H1 (cell line): ENCODE results near the gene ATF7IP. TPM values are rescaled to one million over a fixed set of nuclear protein-coding genes. Genes with fewer than 3 reads are reported as not detected.

Experiments
- BCL11A ChIP-seq, 2 experiments: IDR thresholded peaks; one replicate each; pipeline ENCODE4 v1.6.1; 2011; ENCODE audit warnings: low read depth in 2 of 2, low read length in 2 of 2, mild to moderate bottlenecking in 2 of 2
- CHD1 ChIP-seq: IDR thresholded peaks from 2 replicates; pipeline ENCODE4 v1.6.1; 2012; ENCODE audit warnings: low read depth, low read length, improper control_type of control experiment
- ZNF274 ChIP-seq: IDR thresholded peaks from 2 replicates; pipeline ENCODE4 v1.7.0; 2012; ENCODE audit warnings: low read length, borderline replicate concordance; ENCODE audit errors: extremely low read depth
- polyA plus RNA-seq, 7 experiments: library from polyadenylated mRNA; depleted of rRNA in 3 of 7; stranded (reverse) in 5 of 7; unstranded in 2 of 7; fragments of >200 nt in 5 of 7; fragments of 200-250 nt in 2 of 7; gene quantifications; 1 replicate in 5 of 7; 2 replicates in 1 of 7; 4 replicates in 1 of 7; pipeline versions ENCODE4 v1.2.1 to v1.2.3, GENCODE V29; 2011 to 2013; ENCODE audit warnings: missing spikeins in 2 of 7, mixed read lengths in 2 of 7
- total RNA-seq: library from RNA; stranded (reverse); fragmentation: NEBNext Ultra II Directional; extraction: Animal tissue kit (Norgen Biotek cat#: 25700); gene quantifications from 2 replicates; pipeline ENCODE4 v1.2.1, GENCODE V29; 2021
- TF ChIP-seq, protein P1 (sequence below), 3 experiments: IDR thresholded peaks; 1 replicate in 2 of 3; 2 replicates in 1 of 3; pipeline versions ENCODE4 v1.5.1 to v1.6.1; 2011; ENCODE audit warnings: low read length in 3 of 3, mild to moderate bottlenecking in 3 of 3, inconsistent platforms in 2 of 3, low read depth in 1 of 3, moderate library complexity in 1 of 3; ENCODE audit not compliant: insufficient read depth in 1 of 3; ENCODE audit errors: control extremely low read depth in 1 of 3
- TF ChIP-seq, protein P2 (sequence below): fragments of 300-600 bp; sonication (generic); IDR thresholded peaks from 2 replicates; pipeline ENCODE4 v1.7.1; 2012; ENCODE audit warnings: low read length, moderate library complexity, mild to moderate bottlenecking, inconsistent platforms; ENCODE audit not compliant: insufficient replicate concordance

Gene ATF7IP
- total and polyA plus RNA-seq, 2 of the 8 experiments (the other 6 are each of a cell fraction or from before 2014, with no cell fraction given) = 34.2 to 148 TPM

DNA sequence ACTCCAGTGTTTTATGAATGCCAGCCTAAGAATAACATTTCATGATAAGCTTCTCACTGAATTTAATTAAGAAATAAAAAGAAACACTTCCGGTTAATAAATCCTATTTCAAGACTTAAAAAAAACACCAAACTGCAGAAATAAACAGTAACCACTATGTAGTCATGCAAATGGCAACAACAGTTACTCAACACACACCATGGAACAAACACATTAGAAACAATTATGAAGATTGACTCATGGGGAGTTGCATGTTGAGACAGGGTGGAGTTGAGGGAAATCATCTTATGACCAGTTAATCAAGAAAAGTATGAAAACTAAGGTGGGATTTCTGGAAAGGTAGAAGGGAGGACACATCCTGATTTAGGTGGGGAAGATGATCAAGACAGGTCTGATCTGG lies 149.5 kb downstream of the ATF7IP start (continued):
- TF ChIP-seq, protein P1, sequence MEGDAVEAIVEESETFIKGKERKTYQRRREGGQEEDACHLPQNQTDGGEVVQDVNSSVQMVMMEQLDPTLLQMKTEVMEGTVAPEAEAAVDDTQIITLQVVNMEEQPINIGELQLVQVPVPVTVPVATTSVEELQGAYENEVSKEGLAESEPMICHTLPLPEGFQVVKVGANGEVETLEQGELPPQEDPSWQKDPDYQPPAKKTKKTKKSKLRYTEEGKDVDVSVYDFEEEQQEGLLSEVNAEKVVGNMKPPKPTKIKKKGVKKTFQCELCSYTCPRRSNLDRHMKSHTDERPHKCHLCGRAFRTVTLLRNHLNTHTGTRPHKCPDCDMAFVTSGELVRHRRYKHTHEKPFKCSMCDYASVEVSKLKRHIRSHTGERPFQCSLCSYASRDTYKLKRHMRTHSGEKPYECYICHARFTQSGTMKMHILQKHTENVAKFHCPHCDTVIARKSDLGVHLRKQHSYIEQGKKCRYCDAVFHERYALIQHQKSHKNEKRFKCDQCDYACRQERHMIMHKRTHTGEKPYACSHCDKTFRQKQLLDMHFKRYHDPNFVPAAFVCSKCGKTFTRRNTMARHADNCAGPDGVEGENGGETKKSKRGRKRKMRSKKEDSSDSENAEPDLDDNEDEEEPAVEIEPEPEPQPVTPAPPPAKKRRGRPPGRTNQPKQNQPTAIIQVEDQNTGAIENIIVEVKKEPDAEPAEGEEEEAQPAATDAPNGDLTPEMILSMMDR (IDR thresholded peaks at IDR 0.05; ENCODE audit: control extremely low read depth in 1 of 3, insufficient read depth in 1 of 3, low read depth in 1 of 3, low read length in 3 of 3) = no peak
- TF ChIP-seq, protein P2, sequence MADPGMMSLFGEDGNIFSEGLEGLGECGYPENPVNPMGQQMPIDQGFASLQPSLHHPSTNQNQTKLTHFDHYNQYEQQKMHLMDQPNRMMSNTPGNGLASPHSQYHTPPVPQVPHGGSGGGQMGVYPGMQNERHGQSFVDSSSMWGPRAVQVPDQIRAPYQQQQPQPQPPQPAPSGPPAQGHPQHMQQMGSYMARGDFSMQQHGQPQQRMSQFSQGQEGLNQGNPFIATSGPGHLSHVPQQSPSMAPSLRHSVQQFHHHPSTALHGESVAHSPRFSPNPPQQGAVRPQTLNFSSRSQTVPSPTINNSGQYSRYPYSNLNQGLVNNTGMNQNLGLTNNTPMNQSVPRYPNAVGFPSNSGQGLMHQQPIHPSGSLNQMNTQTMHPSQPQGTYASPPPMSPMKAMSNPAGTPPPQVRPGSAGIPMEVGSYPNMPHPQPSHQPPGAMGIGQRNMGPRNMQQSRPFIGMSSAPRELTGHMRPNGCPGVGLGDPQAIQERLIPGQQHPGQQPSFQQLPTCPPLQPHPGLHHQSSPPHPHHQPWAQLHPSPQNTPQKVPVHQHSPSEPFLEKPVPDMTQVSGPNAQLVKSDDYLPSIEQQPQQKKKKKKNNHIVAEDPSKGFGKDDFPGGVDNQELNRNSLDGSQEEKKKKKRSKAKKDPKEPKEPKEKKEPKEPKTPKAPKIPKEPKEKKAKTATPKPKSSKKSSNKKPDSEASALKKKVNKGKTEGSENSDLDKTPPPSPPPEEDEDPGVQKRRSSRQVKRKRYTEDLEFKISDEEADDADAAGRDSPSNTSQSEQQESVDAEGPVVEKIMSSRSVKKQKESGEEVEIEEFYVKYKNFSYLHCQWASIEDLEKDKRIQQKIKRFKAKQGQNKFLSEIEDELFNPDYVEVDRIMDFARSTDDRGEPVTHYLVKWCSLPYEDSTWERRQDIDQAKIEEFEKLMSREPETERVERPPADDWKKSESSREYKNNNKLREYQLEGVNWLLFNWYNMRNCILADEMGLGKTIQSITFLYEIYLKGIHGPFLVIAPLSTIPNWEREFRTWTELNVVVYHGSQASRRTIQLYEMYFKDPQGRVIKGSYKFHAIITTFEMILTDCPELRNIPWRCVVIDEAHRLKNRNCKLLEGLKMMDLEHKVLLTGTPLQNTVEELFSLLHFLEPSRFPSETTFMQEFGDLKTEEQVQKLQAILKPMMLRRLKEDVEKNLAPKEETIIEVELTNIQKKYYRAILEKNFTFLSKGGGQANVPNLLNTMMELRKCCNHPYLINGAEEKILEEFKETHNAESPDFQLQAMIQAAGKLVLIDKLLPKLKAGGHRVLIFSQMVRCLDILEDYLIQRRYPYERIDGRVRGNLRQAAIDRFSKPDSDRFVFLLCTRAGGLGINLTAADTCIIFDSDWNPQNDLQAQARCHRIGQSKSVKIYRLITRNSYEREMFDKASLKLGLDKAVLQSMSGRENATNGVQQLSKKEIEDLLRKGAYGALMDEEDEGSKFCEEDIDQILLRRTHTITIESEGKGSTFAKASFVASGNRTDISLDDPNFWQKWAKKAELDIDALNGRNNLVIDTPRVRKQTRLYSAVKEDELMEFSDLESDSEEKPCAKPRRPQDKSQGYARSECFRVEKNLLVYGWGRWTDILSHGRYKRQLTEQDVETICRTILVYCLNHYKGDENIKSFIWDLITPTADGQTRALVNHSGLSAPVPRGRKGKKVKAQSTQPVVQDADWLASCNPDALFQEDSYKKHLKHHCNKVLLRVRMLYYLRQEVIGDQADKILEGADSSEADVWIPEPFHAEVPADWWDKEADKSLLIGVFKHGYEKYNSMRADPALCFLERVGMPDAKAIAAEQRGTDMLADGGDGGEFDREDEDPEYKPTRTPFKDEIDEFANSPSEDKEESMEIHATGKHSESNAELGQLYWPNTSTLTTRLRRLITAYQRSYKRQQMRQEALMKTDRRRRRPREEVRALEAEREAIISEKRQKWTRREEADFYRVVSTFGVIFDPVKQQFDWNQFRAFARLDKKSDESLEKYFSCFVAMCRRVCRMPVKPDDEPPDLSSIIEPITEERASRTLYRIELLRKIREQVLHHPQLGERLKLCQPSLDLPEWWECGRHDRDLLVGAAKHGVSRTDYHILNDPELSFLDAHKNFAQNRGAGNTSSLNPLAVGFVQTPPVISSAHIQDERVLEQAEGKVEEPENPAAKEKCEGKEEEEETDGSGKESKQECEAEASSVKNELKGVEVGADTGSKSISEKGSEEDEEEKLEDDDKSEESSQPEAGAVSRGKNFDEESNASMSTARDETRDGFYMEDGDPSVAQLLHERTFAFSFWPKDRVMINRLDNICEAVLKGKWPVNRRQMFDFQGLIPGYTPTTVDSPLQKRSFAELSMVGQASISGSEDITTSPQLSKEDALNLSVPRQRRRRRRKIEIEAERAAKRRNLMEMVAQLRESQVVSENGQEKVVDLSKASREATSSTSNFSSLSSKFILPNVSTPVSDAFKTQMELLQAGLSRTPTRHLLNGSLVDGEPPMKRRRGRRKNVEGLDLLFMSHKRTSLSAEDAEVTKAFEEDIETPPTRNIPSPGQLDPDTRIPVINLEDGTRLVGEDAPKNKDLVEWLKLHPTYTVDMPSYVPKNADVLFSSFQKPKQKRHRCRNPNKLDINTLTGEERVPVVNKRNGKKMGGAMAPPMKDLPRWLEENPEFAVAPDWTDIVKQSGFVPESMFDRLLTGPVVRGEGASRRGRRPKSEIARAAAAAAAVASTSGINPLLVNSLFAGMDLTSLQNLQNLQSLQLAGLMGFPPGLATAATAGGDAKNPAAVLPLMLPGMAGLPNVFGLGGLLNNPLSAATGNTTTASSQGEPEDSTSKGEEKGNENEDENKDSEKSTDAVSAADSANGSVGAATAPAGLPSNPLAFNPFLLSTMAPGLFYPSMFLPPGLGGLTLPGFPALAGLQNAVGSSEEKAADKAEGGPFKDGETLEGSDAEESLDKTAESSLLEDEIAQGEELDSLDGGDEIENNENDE = no peak
- TF ChIP-seq ZNF274 (no peak), BCL11A (IDR thresholded peaks at IDR 0.05; ENCODE audit: low read depth in 2 of 2, low read length in 2 of 2) (no peak), CHD1 (no peak)
